Adrenal gland (tissue), 5 donors: ENCODE data around the gene TMEM245.

Experiments
- CTCF ChIP-seq, 6 experiments: fragments of 450-650 bp in 4 of 6; fragments of 200-600 bp in 2 of 6; sonication (generic) in 1 of 6; IDR thresholded peaks; 1 replicate in 5 of 6; 2 replicates in 1 of 6; pipeline versions ENCODE4 v1.5.1 to v1.8.0; 2016 to 2021; ENCODE audit warnings: antibody characterized with exemption in 6 of 6, mild to moderate bottlenecking in 2 of 6, moderate library complexity in 1 of 6
- POLR2A ChIP-seq, 2 donors: fragments of 450-650 bp; IDR thresholded peaks; one replicate each; pipeline ENCODE4 v1.6.1; 2017; ENCODE audit warnings: antibody characterized with exemption in 2 of 2, mild to moderate bottlenecking in 2 of 2, moderate library complexity in 1 of 2
- donor health status: DM: no; HTN: no; CAD: no.

- TF ChIP-seq CTCF (IDR thresholded peaks at IDR 0.05) = no peak
- no peak for TF ChIP-seq POLR2A (IDR thresholded peaks at IDR 0.05)
These were observed 41.7 kb upstream of the TMEM245 start for GRCh38 chr9:109161471-109161870.
